ENCODE results near the gene RALGDS.

The RALGDS gene

GRCh38 chr9:133060417-133060841 is 60.6 kb downstream of the RALGDS start:
- Histone ChIP-seq H3K27me3 (ENCODE audit: insufficient read depth, poor library complexity, severe bottlenecking) (no peaks in the 10 kb centered on the region), H3K27ac (replicated peaks) (peak overlapping the region; percentile 77), H3K4me3 (replicated peaks; ENCODE audit: insufficient read depth, low read length) (no peak overlapping the region)
- no peak for TF ChIP-seq POLR2AphosphoS5 (IDR thresholded peaks at IDR 0.05; ENCODE audit: low read depth)
- TF ChIP-seq SPI1 (IDR thresholded peaks at IDR 0.05; ENCODE audit: borderline replicate concordance, low read depth) = no peak
- no peak for TF ChIP-seq REST (IDR thresholded peaks at IDR 0.05; ENCODE audit: insufficient replicate concordance, low read depth)
- TF ChIP-seq CTCF (IDR thresholded peaks at IDR 0.05; ENCODE audit: insufficient read depth, low read length) = no peak
- no peak for TF ChIP-seq GABPA (IDR thresholded peaks at IDR 0.05; ENCODE audit: low read depth)
- DNase-seq (ENCODE audit: low read depth in 1 of 2, low spot score in 1 of 2) = peak in 1 of 2 experiments; percentile 72

- no peak for TF ChIP-seq REST (IDR thresholded peaks at IDR 0.05; ENCODE audit: insufficient replicate concordance, low read depth)
- no peak for TF ChIP-seq CTCF (IDR thresholded peaks at IDR 0.05; ENCODE audit: insufficient read depth, low read length)
- Histone ChIP-seq H3K4me3 (replicated peaks; ENCODE audit: insufficient read depth, low read length) (no peak overlapping the region), H3K27ac (replicated peaks) (peak overlapping the region; percentile 77), H3K27me3 (ENCODE audit: insufficient read depth, poor library complexity, severe bottlenecking) (no peaks in the 10 kb centered on the region)
- DNase-seq (ENCODE audit: low read depth in 1 of 2, low spot score in 1 of 2) = peak in 1 of 2 experiments; percentile 36
These were observed 61.4 kb downstream of the RALGDS start for GRCh38 chr9:133059623-133060022.

GRCh38 chr9:133058550-133059320 is 62.3 kb downstream of the RALGDS start:
- peak in 1 of 2 experiments; percentile 65 for DNase-seq (ENCODE audit: low read depth in 1 of 2, low spot score in 1 of 2)
- Histone ChIP-seq H3K27me3 (ENCODE audit: insufficient read depth, poor library complexity, severe bottlenecking) (no peaks in the 10 kb centered on the region), H3K4me3 (replicated peaks; ENCODE audit: insufficient read depth, low read length) (no peak overlapping the region), H3K27ac (replicated peaks) (peak overlapping the region; percentile 77)
- peak; percentile 33 for TF ChIP-seq REST (IDR thresholded peaks at IDR 0.05; ENCODE audit: insufficient replicate concordance, low read depth)
- peak; percentile 80 for TF ChIP-seq POLR2AphosphoS5 (IDR thresholded peaks at IDR 0.05; ENCODE audit: low read depth)
- TF ChIP-seq GABPA (IDR thresholded peaks at IDR 0.05; ENCODE audit: low read depth) = no peak
